Measurements from ENCODE around the gene GOLGA6B. TPM values are rescaled to one million over a fixed set of nuclear protein-coding genes. Genes with fewer than 3 reads are reported as not detected.

GOLGA6B gene
- total RNA-seq, 4 donors from 2014 or later, result 0.15 TPM; not detected in 3

DNA sequence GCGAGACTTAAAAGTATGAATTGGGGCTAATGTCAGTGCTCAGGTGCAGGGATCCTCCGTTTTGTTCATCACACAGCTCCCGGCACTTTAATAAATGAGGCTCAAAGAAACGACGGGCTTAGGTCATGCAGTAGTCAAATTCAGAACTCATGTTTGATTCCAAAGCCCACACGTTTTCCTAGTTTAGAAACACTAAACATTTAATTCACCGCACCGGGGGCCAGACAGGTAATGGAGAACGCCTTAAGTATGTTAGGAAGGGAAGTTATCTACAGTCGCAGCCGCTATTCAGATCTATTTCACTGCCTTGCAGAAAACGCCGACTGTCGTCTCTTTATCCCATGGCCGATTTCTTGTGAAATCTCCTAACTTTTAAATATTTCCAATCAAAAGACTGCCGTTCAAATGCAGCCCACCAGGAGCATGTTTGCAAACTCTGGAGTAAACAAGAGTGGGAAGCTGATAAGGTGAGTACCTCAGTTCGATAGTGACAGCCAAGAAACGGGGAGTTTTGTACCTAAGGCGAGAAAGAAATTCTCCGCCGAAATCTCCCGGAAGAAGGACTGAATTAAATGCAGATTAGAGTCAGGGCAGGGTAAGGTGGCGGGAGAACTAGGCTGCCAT lies 30.9 kb downstream of the GOLGA6B start:
- intact Hi-C loops (cut with DNase I; ENCODE audit: low total_unique reads), result no loop called here
- no peak for DNase-seq (ENCODE audit: low spot score in 2 of 2)
- H3K4me3 ChIP-seq (ENCODE audit: low read depth, poor library complexity, severe bottlenecking), result peak overlapping the region; percentile 67
- 15 to 20% methylated on average over 23 of the region's 23 CpGs for WGBS, 2 donors
- TF ChIP-seq, protein P1, sequence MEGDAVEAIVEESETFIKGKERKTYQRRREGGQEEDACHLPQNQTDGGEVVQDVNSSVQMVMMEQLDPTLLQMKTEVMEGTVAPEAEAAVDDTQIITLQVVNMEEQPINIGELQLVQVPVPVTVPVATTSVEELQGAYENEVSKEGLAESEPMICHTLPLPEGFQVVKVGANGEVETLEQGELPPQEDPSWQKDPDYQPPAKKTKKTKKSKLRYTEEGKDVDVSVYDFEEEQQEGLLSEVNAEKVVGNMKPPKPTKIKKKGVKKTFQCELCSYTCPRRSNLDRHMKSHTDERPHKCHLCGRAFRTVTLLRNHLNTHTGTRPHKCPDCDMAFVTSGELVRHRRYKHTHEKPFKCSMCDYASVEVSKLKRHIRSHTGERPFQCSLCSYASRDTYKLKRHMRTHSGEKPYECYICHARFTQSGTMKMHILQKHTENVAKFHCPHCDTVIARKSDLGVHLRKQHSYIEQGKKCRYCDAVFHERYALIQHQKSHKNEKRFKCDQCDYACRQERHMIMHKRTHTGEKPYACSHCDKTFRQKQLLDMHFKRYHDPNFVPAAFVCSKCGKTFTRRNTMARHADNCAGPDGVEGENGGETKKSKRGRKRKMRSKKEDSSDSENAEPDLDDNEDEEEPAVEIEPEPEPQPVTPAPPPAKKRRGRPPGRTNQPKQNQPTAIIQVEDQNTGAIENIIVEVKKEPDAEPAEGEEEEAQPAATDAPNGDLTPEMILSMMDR (IDR thresholded peaks at IDR 0.05), result no peak
- no peak for TF ChIP-seq POLR2A (IDR thresholded peaks at IDR 0.05)

DNA sequence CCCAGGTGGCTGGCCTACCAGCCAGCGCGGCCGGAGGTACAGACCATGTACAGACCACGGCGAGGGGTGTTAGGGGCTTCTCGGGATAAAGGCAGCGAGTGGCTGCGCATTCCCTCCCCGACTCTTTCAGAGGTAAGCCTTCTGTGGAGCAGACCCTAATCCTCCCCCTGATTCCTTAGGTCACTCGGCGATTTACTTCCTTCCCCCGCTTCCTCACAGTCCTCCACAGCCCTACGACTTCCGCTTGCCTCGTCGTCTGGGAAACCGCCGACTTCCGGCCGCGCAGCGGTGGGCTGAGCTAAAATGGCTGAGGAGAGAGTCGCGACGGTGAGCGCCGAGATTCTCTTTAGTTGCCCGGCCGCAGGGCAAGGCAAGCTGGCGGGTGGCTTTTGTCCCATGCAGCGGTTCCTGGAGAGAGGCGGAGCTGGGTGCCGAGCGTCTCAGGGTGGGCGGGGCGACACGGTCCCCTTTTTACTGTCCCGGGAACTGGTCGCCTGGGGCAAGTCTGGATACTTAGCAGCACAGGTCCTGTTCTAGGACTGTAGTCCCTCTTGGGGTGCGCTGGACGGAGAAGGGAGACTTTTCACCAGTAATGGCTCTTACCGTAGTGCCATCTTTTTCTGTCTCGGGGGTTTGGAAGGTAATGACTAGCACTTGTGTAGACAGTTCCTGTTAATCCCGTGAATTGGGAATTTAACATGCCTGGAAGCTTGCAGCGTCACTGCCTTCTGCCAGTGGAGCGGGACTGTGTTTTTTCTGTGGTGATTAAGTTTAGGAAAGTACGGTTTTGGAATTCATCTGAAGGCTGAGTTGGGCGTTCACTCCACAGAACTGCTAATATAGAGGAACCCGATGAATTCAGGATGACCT lies 31.7 kb downstream of the GOLGA6B start, which contains the start of the genes BBS4 and HIGD2B:
BBS4 (plus strand) TSS at position 283 of the 870 bp plus-strand sequence; CDS start at position 304, 21 bp downstream.
HIGD2B (minus strand) TSS at position 258 of the 870 bp plus-strand sequence. CDS start 9,808 bp downstream, outside the sequence.
- DNase-seq (ENCODE audit: low spot score in 2 of 2), result peak; percentile 82 to 97
- H3K4me3 ChIP-seq (ENCODE audit: low read depth, poor library complexity, severe bottlenecking), result peak within 1 kb of the TSS; percentile 67
- intact Hi-C loops (cut with DNase I; ENCODE audit: low total_unique reads), result no loop called here
- WGBS, 2 donors, result 0 to 1% methylated on average over 43 to 49 of the region's 49 CpGs
- no peak for TF ChIP-seq POLR2A (IDR thresholded peaks at IDR 0.05)
- TF ChIP-seq, protein P1 (IDR thresholded peaks at IDR 0.05), result no peak

DNA sequence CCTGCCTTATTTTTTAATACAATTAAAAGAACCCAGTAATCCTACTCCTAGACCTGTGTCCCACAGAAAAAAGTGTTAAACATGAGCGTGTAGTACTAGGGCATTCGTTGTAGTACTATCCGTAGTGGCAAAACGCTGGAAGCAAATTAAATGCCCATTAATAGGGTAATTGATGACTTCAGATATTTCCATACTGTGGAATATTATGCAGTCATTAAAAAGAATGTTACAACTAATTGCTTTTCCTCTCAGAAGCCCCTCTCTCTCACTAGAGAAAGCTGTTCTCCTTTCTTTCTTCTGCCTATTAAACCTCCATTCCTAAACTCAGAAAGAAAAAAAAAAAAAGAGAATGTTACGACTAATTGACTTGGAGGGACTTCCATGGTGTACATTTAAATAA lies 34.2 kb downstream of the GOLGA6B start:
- no peak overlapping the region for H3K4me3 ChIP-seq (ENCODE audit: low read depth, poor library complexity, severe bottlenecking)
- no peak for TF ChIP-seq POLR2A (IDR thresholded peaks at IDR 0.05)
- TF ChIP-seq, protein P1 (IDR thresholded peaks at IDR 0.05), result no peak
- WGBS, 2 donors, result 98 to 99% methylated on average over 5 of the region's 5 CpGs
- intact Hi-C loops (cut with DNase I; ENCODE audit: low total_unique reads), result no loop called here
- DNase-seq (ENCODE audit: low spot score in 2 of 2), result no peak

DNA sequence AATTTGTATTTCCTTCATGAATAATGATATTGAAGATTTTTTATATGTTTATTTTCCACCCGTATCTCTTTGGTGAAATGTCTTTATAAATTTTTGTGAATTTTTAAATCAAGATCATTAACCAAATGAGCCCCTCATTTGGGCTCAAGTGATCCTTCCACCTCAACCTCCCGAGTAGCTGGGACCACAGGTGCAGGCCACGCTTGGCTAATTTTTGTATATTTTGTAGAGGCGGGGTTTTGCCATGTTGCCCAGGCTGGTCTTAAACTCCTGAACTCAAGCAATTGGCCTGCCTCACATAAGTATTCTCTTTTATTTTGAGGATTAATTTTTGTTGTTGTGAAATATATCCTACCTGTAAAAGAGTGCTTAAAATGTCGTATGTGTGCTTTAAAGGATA lies 36.4 kb downstream of the GOLGA6B start:
- no peak for TF ChIP-seq POLR2A (IDR thresholded peaks at IDR 0.05)
- TF ChIP-seq, protein P1 (IDR thresholded peaks at IDR 0.05), result no peak
- WGBS, 2 donors, result 89 to 90% methylated on average over 5 of the region's 5 CpGs
- intact Hi-C loops (cut with DNase I; ENCODE audit: low total_unique reads), result no loop called here
- DNase-seq (ENCODE audit: low spot score in 2 of 2), result no peak
- H3K4me3 ChIP-seq (ENCODE audit: low read depth, poor library complexity, severe bottlenecking), result no peak overlapping the region

DNA sequence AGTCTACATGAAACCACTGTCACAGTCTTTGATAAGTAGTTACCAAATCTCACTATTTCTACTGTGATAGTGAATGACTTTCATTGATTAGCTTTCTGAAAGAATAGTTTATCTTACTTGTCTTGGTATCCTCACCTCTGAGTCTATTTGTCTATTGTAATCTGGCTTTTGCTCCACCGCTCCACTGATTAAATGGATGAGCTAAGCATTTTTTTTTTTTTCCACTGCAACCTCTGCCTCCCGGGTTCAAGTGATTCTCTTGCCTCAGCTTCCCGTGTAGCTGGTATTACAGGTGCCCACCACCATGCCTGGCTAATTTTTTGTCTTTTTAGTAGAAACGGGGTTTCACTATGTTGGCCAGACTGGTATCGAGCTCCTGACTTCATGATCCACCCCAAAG lies 44.4 kb downstream of the GOLGA6B start:
- no peak for DNase-seq (ENCODE audit: low spot score in 2 of 2)
- WGBS, 2 donors, result 95 to 97% methylated on average over 5 of the region's 5 CpGs

More for the DNA sequence above, 44.4 kb downstream of the GOLGA6B start:
- TF ChIP-seq, protein P1 (IDR thresholded peaks at IDR 0.05), result no peak
- no peak for TF ChIP-seq POLR2A (IDR thresholded peaks at IDR 0.05)
- intact Hi-C loops (cut with DNase I; ENCODE audit: low total_unique reads), result no loop called here
- no peak overlapping the region for H3K4me3 ChIP-seq (ENCODE audit: low read depth, poor library complexity, severe bottlenecking)
